MCF 10A (cell line): Measurements from ENCODE around the gene AIF1L. TPM values are rescaled to one million over a fixed set of nuclear protein-coding genes. Genes with fewer than 3 reads are reported as not detected.

ENCODE experiments used
- BruUV-seq: library from RNA; stranded (reverse); fragments of 400-500 nt; replicated peaks from 2 replicates; lab custom pipeline; 2021; lab: Mats Ljungman, UMichigan
- CTCF ChIA-PET: fragments of 300-600 bp; sonication (Branson Sonifier 250); formaldehyde crosslinking; extraction: SDS; loops from one replicate; lab custom pipeline; 2021; ENCODE audit warnings: antibody characterized with exemption, inconsistent platforms; lab: Yijun Ruan, JAX
- POLR2A ChIA-PET: fragments of 300-600, 350-650 bp; sonication (Branson Sonifier 250); formaldehyde crosslinking; extraction: SDS; loops from one replicate; lab custom pipeline; 2020; ENCODE audit warnings: antibody characterized with exemption, inconsistent platforms; lab: Yijun Ruan, JAX
- DNase-seq: peaks from one replicate; pipeline ENCODE4 v3.0.0-alpha.2; 2018; ENCODE audit not compliant: unreplicated experiment
- H3K27ac Mint-ChIP-seq: one replicate; pipeline ENCODE4 v1.8.0; 2022; ENCODE audit warnings: mild to moderate bottlenecking, low read depth, mixed read lengths; ENCODE audit not compliant: unreplicated experiment
- H3K27me3 Mint-ChIP-seq: one replicate; pipeline ENCODE4 v1.8.0; 2022; ENCODE audit warnings: mixed read lengths; ENCODE audit not compliant: insufficient read depth, unreplicated experiment
- H3K36me3 Mint-ChIP-seq: one replicate; pipeline ENCODE4 v1.8.0; 2022; ENCODE audit warnings: mild to moderate bottlenecking, moderate library complexity, mixed read lengths; ENCODE audit not compliant: insufficient read depth, unreplicated experiment
- H3K4me1 Mint-ChIP-seq: one replicate; pipeline ENCODE4 v1.8.0; 2022; ENCODE audit warnings: mixed read lengths; ENCODE audit not compliant: insufficient read depth, unreplicated experiment
- H3K4me3 Mint-ChIP-seq: one replicate; pipeline ENCODE4 v1.8.0; 2022; ENCODE audit warnings: mild to moderate bottlenecking, moderate library complexity, mixed read lengths; ENCODE audit not compliant: unreplicated experiment
- H3K9me3 Mint-ChIP-seq: one replicate; pipeline ENCODE4 v1.8.0; 2022; ENCODE audit warnings: mixed read lengths; ENCODE audit not compliant: unreplicated experiment
- CTCF ChIP-seq: fragments of 200-600 bp; IDR thresholded peaks from one replicate; pipeline ENCODE4 v1.8.0; 2022; ENCODE audit warnings: antibody characterized with exemption, mild to moderate bottlenecking; ENCODE audit not compliant: unreplicated experiment
- intact Hi-C: fragments of 100-400 bp; cut with micrococcal nuclease; formaldehyde crosslinking; loops from 2 replicates; pipeline ENCODE4 v1.14.1; 2022
- total RNA-seq: library from RNA; stranded (reverse); gene quantifications from 2 replicates; pipeline ENCODE4 v1.2.3, GENCODE V29; 2022

The AIF1L gene
- total RNA-seq, 1 experiment from 2014 or later, result 4.1 TPM

GRCh38 chr9:131116281-131117120 lies 20.2 kb downstream of the AIF1L start:
- H3K9me3 Mint-ChIP-seq, result no peaks in the 10 kb centered on the region
- no peak for DNase-seq
- H3K4me1 Mint-ChIP-seq, result peaks cover 6% of the 10 kb centered on the region
- ChIA-PET POLR2A (interaction anchor here (1.6 kb wide), 1 partner anchor 10 kb away, joined by 7 read pairs; the partner anchor contains the start of gene NUP214), CTCF (interaction anchor here (0.6 kb wide), 1 partner anchor 31 kb away, joined by 3 read pairs; no protein-coding TSS in a partner anchor)
- no peak overlapping the region for H3K4me3 Mint-ChIP-seq
- BruUV-seq, result no TSS peak
- intact Hi-C loops, result no loop called here
- peaks cover 6% of the 10 kb centered on the region for H3K36me3 Mint-ChIP-seq
- no peak overlapping the region for H3K27ac Mint-ChIP-seq
- TF ChIP-seq CTCF, result no peak
- no peaks in the 10 kb centered on the region for H3K27me3 Mint-ChIP-seq

- H3K9me3 Mint-ChIP-seq, result no peaks in the 10 kb centered on the region
These were observed 20.9 kb downstream of the AIF1L start for GRCh38 chr9:131117121-131117761.

GRCh38 chr9:131117762-131118145 lies 21.4 kb downstream of the AIF1L start:
- no peaks in the 10 kb centered on the region for H3K9me3 Mint-ChIP-seq

More at GRCh38 chr9:131117121-131117761, 20.9 kb downstream of the AIF1L start:
- DNase-seq, result no peak
- Mint-ChIP-seq H3K27ac (no peak overlapping the region), H3K4me3 (no peak overlapping the region), H3K4me1 (peaks cover 6% of the 10 kb centered on the region), H3K27me3 (no peaks in the 10 kb centered on the region), H3K36me3 (peaks cover 6% of the 10 kb centered on the region)
- intact Hi-C loops, result no loop called here
- TF ChIP-seq CTCF, result no peak
- POLR2A ChIA-PET, result no interaction called here
- CTCF ChIA-PET, result no interaction called here
- BruUV-seq, result no TSS peak

More at GRCh38 chr9:131117762-131118145, 21.4 kb downstream of the AIF1L start:
- ChIA-PET CTCF (no interaction called here), POLR2A (no interaction called here)
- Mint-ChIP-seq H3K27me3 (no peaks in the 10 kb centered on the region), H3K4me3 (no peak overlapping the region), H3K27ac (no peak overlapping the region), H3K4me1 (peaks cover 3% of the 10 kb centered on the region), H3K36me3 (peaks cover 6% of the 10 kb centered on the region)
- TF ChIP-seq CTCF, result no peak
- intact Hi-C loops, result no loop called here
- no TSS peak for BruUV-seq
- no peak for DNase-seq
